AG04450 (cell line): ENCODE data around the gene OPCML. TPM values are rescaled to one million over a fixed set of nuclear protein-coding genes. Genes with fewer than 3 reads are reported as not detected.

Experiments used
- CTCF ChIA-PET: fragments of 300-600, 350-600 bp; formaldehyde crosslinking; extraction: SDS; loops from one replicate; lab custom pipeline; 2022; ENCODE audit warnings: antibody characterized with exemption, inconsistent platforms; lab: Charles Lee
- POLR2A ChIA-PET: fragments of 350-600 bp; formaldehyde crosslinking; extraction: SDS; loops from one replicate; lab custom pipeline; 2021; ENCODE audit warnings: antibody characterized with exemption, inconsistent platforms; lab: Yijun Ruan, JAX
- DNase-seq: peaks from one replicate; pipeline ENCODE4 v3.0.0-alpha.2; 2011; ENCODE audit warnings: low read depth, low spot score
- H3K27ac ChIP-seq: one replicate; pipeline ENCODE4 v1.5.1; 2012; ENCODE audit warnings: low read depth, low read length, control low read depth
- H3K27me3 ChIP-seq: one replicate; pipeline ENCODE4 v1.6.0; 2012; ENCODE audit warnings: low read length; ENCODE audit not compliant: control insufficient read depth, insufficient read depth
- H3K4me3 ChIP-seq: 2 replicates; pipeline ENCODE4 v1.5.1; 2011; ENCODE audit warnings: mild to moderate bottlenecking, low read depth, low read length, control low read depth
- H3K9me3 ChIP-seq: 2 replicates; pipeline ENCODE4 v1.5.1; 2012; ENCODE audit warnings: low read length; ENCODE audit not compliant: control insufficient read depth, insufficient read depth
- CTCF ChIP-seq: IDR thresholded peaks from 2 replicates; pipeline ENCODE4 v1.5.1; 2011; ENCODE audit warnings: low read depth, low read length, control low read depth, inconsistent platforms
- polyA plus RNA-seq: library from polyadenylated mRNA; depleted of rRNA; stranded (reverse); fragments of >200 nt; gene quantifications from 2 replicates; pipeline ENCODE4 v1.2.3, GENCODE V29; 2011

Gene OPCML
- polyA plus RNA-seq, 1 experiment = 1.1 TPM

- Histone ChIP-seq H3K9me3 (no peaks in the 10 kb centered on the region), H3K27me3 (no peaks in the 10 kb centered on the region), H3K4me3 (no peak overlapping the region), H3K27ac (no peak overlapping the region)
- no peak for TF ChIP-seq CTCF
- ChIA-PET POLR2A (no interaction called here), CTCF (no interaction called here)
- DNase-seq = peak; percentile 49
Observed at GRCh38 chr11:132734217-132734616, 798.1 kb downstream of the OPCML start.

- no peak for DNase-seq
- H3K27ac ChIP-seq = no peak overlapping the region
- H3K27me3 ChIP-seq = no peaks in the 10 kb centered on the region
- H3K9me3 ChIP-seq = peaks cover 6% of the 10 kb centered on the region; the same call in 1 of the 2 replicates
- CTCF ChIA-PET = no interaction called here
- no peak overlapping the region for H3K4me3 ChIP-seq
- TF ChIP-seq CTCF = no peak
- POLR2A ChIA-PET = no interaction called here
Observed at GRCh38 chr11:132728026-132728425, 804.3 kb downstream of the OPCML start.

GRCh38 chr11:132721526-132721925, 810.8 kb downstream of the OPCML start:
- Histone ChIP-seq H3K27ac (no peak overlapping the region), H3K27me3 (no peaks in the 10 kb centered on the region), H3K4me3 (no peak overlapping the region), H3K9me3 (peaks cover 6% of the 10 kb centered on the region)
- ChIA-PET POLR2A (interaction anchor here (0.6 kb wide), 1 partner anchor 23 kb away, joined by 3 read pairs; no protein-coding TSS in a partner anchor), CTCF (no interaction called here)
- no peak for TF ChIP-seq CTCF
- DNase-seq = no peak

GRCh38 chr11:132719684-132720083, 812.6 kb downstream of the OPCML start:
- Histone ChIP-seq H3K27me3 (no peaks in the 10 kb centered on the region), H3K27ac (no peak overlapping the region), H3K9me3 (no peaks in the 10 kb centered on the region; the same call in 1 of the 2 replicates), H3K4me3 (no peak overlapping the region)
- no peak for DNase-seq
- CTCF ChIA-PET = interaction anchor here (0.6 kb wide), 1 partner anchor 87 kb away, joined by 4 read pairs; no protein-coding TSS in a partner anchor
- POLR2A ChIA-PET = no interaction called here
- TF ChIP-seq CTCF = no peak

GRCh38 chr11:132718711-132719671, 813.3 kb downstream of the OPCML start:
- no peak for DNase-seq
- Histone ChIP-seq H3K4me3 (no peak overlapping the region), H3K27ac (no peak overlapping the region), H3K9me3 (no peaks in the 10 kb centered on the region; the same call in 1 of the 2 replicates), H3K27me3 (no peaks in the 10 kb centered on the region)
- no peak for TF ChIP-seq CTCF
- ChIA-PET POLR2A (no interaction called here), CTCF (interaction anchor here (0.6 kb wide), 1 partner anchor 86 kb away, joined by 4 read pairs; no protein-coding TSS in a partner anchor)
